Ectodermal cell (in vitro differentiated cells): ENCODE measurements around the gene PCDH1.

Experiments
- H3K27ac ChIP-seq: 2 replicates; pipeline ENCODE4 v1.7.0; 2013; ENCODE audit warnings: mild to moderate bottlenecking, low read depth, low read length; ENCODE audit not compliant: insufficient read depth, poor library complexity, severe bottlenecking
- H3K27me3 ChIP-seq: 2 replicates; pipeline ENCODE4 v1.7.0; 2013; ENCODE audit warnings: mild to moderate bottlenecking, low read length; ENCODE audit not compliant: insufficient read depth, control insufficient read depth, poor library complexity, severe bottlenecking
- H3K36me3 ChIP-seq: one replicate; pipeline ENCODE4 v1.7.0; 2013; ENCODE audit warnings: low read length; ENCODE audit not compliant: control insufficient read depth, insufficient read depth
- H3K4me1 ChIP-seq: one replicate; pipeline ENCODE4 v1.7.0; 2013; ENCODE audit warnings: low read length; ENCODE audit not compliant: control insufficient read depth, insufficient read depth
- H3K4me3 ChIP-seq: 2 replicates; pipeline ENCODE4 v1.7.0; 2013; ENCODE audit warnings: low read depth, low read length, control low read depth; ENCODE audit not compliant: insufficient read depth
- H3K9me3 ChIP-seq: 2 replicates; pipeline ENCODE4 v1.7.0; 2013; ENCODE audit warnings: mild to moderate bottlenecking, low read length, moderate library complexity; ENCODE audit not compliant: control insufficient read depth
- WGBS, 2 experiments: methylation state at CpG; one replicate each; pipeline ENCODE4 v1.1.7; 2013; ENCODE audit warnings: missing lambda C conversion rate in 2 of 2; 5-methylcytosine and 5-hydroxymethylcytosine counted together

The PCDH1 gene

GRCh38 chr5:141846031-141846430, 32.2 kb downstream of the PCDH1 start:
- peaks cover 54% of the 10 kb centered on the region for H3K4me1 ChIP-seq
- no peak overlapping the region for H3K27ac ChIP-seq
- H3K4me3 ChIP-seq: no peak overlapping the region
- no peaks in the 10 kb centered on the region for H3K9me3 ChIP-seq
- WGBS, 2 experiments: 44 to 45% methylated on average over 10 of the region's 10 CpGs
- no peaks in the 10 kb centered on the region for H3K36me3 ChIP-seq
- H3K27me3 ChIP-seq: no peaks in the 10 kb centered on the region

- Histone ChIP-seq H3K27ac (no peak overlapping the region), H3K4me1 (peaks cover 51% of the 10 kb centered on the region), H3K4me3 (no peak overlapping the region), H3K9me3 (no peaks in the 10 kb centered on the region), H3K27me3 (no peaks in the 10 kb centered on the region), H3K36me3 (no peaks in the 10 kb centered on the region)
- 8 to 25% methylated on average over 4 to 6 of the region's 7 CpGs for WGBS, 2 experiments
Measured at GRCh38 chr5:141845371-141845851, 32.8 kb downstream of the PCDH1 start.

- H3K27ac ChIP-seq: no peak overlapping the region
- H3K9me3 ChIP-seq: no peaks in the 10 kb centered on the region
- no peaks in the 10 kb centered on the region for H3K36me3 ChIP-seq
- H3K4me3 ChIP-seq: no peak overlapping the region
- no peaks in the 10 kb centered on the region for H3K27me3 ChIP-seq
- WGBS, 2 experiments: 83 to 86% methylated on average over 9 of the region's 9 CpGs
- H3K4me1 ChIP-seq: peaks cover 51% of the 10 kb centered on the region
Measured at GRCh38 chr5:141844414-141845097, 33.7 kb downstream of the PCDH1 start.

GRCh38 chr5:141843156-141843927, 34.9 kb downstream of the PCDH1 start:
- peaks cover 50% of the 10 kb centered on the region for H3K4me1 ChIP-seq
- H3K36me3 ChIP-seq: no peaks in the 10 kb centered on the region
- no peak overlapping the region for H3K4me3 ChIP-seq
- H3K27ac ChIP-seq: no peak overlapping the region
- no peaks in the 10 kb centered on the region for H3K27me3 ChIP-seq
- no peaks in the 10 kb centered on the region for H3K9me3 ChIP-seq
- 54 to 59% methylated on average over 5 of the region's 5 CpGs for WGBS, 2 experiments

GRCh38 chr5:141841378-141842180, 36.6 kb downstream of the PCDH1 start:
- WGBS, 2 experiments: 68 to 69% methylated on average over 14 of the region's 14 CpGs
- Histone ChIP-seq H3K4me3 (no peak overlapping the region), H3K4me1 (peaks cover 53% of the 10 kb centered on the region), H3K36me3 (no peaks in the 10 kb centered on the region), H3K27ac (no peak overlapping the region), H3K9me3 (no peaks in the 10 kb centered on the region), H3K27me3 (no peaks in the 10 kb centered on the region)

GRCh38 chr5:141840826-141841360, 37.3 kb downstream of the PCDH1 start:
- Histone ChIP-seq H3K9me3 (no peaks in the 10 kb centered on the region), H3K4me3 (no peak overlapping the region), H3K4me1 (peaks cover 54% of the 10 kb centered on the region), H3K27me3 (no peaks in the 10 kb centered on the region), H3K36me3 (no peaks in the 10 kb centered on the region), H3K27ac (no peak overlapping the region)
- WGBS, 2 experiments: 70 to 75% methylated on average over 6 of the region's 6 CpGs

- no peaks in the 10 kb centered on the region for H3K9me3 ChIP-seq
- no peaks in the 10 kb centered on the region for H3K27me3 ChIP-seq
- no peak overlapping the region for H3K4me3 ChIP-seq
- WGBS, 2 experiments: 90 to 91% methylated on average over 3 of the region's 3 CpGs
- no peaks in the 10 kb centered on the region for H3K36me3 ChIP-seq
- peaks cover 51% of the 10 kb centered on the region for H3K4me1 ChIP-seq
- H3K27ac ChIP-seq: no peak overlapping the region
Measured at GRCh38 chr5:141840280-141840812, 37.9 kb downstream of the PCDH1 start.

- no peaks in the 10 kb centered on the region for H3K36me3 ChIP-seq
- WGBS, 2 experiments: 12% methylated on average over 7 to 11 of the region's 11 CpGs
- no peaks in the 10 kb centered on the region for H3K9me3 ChIP-seq
- H3K27ac ChIP-seq: no peak overlapping the region
- no peak overlapping the region for H3K4me3 ChIP-seq
- peaks cover 41% of the 10 kb centered on the region for H3K4me1 ChIP-seq
- no peaks in the 10 kb centered on the region for H3K27me3 ChIP-seq
Measured at GRCh38 chr5:141839015-141839513, 39.1 kb downstream of the PCDH1 start.

GRCh38 chr5:141838326-141839014, 39.7 kb downstream of the PCDH1 start:
- Histone ChIP-seq H3K27me3 (no peaks in the 10 kb centered on the region), H3K9me3 (no peaks in the 10 kb centered on the region), H3K27ac (no peak overlapping the region), H3K4me3 (no peak overlapping the region), H3K4me1 (peaks cover 35% of the 10 kb centered on the region), H3K36me3 (no peaks in the 10 kb centered on the region)
- 49 to 54% methylated on average over 11 of the region's 11 CpGs for WGBS, 2 experiments
